GM21737 (cell line): ENCODE data around the gene EYS.

Experiments
- ATAC-seq: cut with Tn5 transposase; IDR thresholded peaks from one replicate; pipeline ENCODE4 v1.9.1; 2021; ENCODE audit warnings: mild to moderate bottlenecking, moderate library complexity; ENCODE audit not compliant: unreplicated experiment

Gene EYS

DNA sequence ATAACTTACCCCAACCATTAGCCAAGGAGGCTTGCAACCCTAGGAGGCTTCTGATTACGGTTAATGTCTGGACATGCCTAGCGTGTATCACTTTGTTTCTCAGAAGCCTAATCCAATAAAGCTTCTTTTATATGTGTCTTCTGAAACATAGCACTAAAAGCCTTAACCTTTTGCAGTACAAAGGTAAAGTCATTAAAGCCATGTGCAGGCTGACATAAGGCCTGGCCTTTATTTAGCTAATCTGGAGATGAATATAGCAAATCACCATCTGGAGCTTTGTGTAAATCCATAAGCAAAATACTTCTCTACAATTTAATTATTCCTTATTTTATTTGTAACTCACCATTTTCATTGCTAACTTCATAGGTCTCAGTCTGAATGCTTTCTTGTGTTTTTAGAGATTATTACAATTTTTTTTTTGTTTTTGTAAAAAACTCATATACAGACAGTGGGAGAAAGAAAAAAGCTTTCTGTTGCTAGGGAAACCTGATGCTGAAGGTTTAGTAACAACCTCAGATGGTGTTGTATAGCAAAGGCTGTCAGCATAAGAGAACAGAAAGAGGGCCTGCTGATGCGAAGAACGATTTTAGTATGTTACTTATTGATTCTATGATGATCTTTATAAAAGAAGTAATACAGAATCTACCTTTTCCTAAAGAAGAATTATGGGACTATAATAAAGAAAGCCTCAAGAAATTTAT is at the start of gene EYS:
TSS of gene EYS (minus strand) at position 101 of the 701 bp plus-strand sequence. CDS start 211,816 bp downstream, outside the sequence.
- ATAC-seq: no peak

DNA sequence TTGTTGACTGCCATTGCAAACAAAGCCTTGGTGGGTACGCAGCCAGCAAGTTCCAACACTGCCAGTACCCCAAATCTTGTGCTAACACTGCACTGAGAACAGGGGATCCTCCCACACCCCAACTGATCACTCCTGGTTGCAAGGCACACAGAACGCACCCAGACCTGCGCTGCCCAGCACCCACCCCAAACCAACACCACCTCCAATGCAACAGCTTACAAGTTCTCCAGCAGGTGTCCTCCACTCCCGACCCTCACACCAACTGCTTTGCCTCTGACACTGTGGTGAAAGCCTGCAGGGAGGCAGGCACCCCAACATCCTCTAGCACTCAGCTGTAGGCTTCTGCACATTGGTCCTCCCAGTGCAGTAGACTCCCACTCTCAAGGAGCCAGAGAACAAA is 39.3 kb upstream of the EYS start:
- no peak for ATAC-seq

- ATAC-seq: no peak
These were observed 38.6 kb upstream of the EYS start for GRCh38 chr6:65745614-65746013.

- no peak for ATAC-seq
These were observed 22.0 kb upstream of the EYS start for GRCh38 chr6:65728879-65729479.

GRCh38 chr6:65719101-65719500 is 12.1 kb upstream of the EYS start:
- ATAC-seq: no peak

DNA sequence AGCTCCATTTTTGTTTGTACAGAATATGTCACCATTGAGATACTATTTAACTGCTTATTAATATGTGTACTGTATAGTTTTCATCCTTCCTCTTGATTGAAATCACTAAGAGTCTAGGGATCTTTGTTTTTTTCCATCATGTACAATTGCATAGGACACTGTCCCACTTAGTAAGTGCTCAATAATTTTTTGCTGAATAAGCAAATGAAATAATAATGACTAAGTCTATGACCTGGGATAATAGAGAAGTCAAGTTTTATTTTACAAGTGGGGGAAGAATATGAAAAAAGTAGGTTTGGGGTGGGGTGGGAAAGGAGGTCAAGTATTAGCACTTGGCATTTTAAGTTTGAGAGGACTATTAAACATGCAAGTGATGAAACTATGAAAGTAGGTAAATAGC is 4.5 kb upstream of the EYS start:
- no peak for ATAC-seq

- no peak for ATAC-seq
These were observed 2.2 kb upstream of the EYS start for GRCh38 chr6:65709099-65709830.

DNA sequence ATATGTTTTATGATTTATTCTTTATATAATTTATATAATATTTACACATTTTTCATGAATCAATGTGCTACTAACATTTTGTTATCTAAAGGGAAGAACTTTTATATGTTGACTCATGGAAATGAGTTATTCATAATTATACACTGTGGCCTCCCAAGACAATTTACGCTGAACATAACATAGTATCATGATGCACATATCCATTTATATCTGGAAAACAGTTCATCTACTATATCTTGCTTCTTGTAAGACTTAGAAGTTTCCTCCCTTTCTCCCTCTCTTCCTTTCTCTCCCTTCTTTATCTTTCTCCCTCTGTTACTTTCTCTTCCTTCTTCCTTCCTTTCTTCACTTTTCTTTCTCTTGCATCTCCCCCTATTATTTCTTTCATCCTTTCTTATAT is 1.1 kb upstream of the EYS start:
- ATAC-seq: no peak

GRCh38 chr6:65706436-65706835 is 590 bp downstream of the EYS start:
- ATAC-seq: no peak

DNA sequence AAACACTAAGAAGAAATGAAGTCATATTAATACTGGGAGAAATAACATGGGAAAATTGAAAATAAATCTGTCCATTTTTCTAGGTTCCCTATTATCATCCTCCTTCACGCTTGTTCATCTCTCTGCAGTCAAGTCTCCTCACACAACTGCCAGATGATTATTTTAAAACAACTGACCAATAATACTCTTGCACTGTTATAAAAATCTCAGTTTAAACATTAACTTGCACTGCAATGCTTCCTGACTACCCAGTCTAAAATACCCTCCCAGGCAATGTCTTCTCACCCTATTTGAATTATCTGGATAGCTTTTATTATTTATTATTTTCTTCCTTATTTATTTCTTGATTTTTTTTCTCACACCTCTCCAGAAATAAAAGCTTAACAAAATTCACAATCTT is 5.7 kb downstream of the EYS start:
- ATAC-seq: no peak

DNA sequence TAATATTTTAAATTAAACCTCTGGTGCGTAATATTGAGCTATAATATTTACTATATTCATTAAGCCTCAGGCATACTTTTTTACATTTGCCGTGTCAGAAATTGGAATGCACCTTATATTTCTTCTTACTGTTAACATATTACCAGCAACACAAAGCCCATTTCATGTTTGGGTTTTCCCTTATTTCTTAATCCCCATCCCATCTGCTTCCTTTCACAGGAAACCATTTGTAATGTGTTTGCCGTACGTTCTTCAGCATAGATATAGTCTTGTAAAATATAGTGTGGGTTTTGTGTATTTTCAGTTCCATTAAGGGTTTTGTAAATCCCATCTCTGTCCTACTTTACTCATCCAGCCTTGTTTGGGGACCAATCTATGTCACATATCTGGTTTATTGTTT is 6.5 kb downstream of the EYS start:
- ATAC-seq: no peak

DNA sequence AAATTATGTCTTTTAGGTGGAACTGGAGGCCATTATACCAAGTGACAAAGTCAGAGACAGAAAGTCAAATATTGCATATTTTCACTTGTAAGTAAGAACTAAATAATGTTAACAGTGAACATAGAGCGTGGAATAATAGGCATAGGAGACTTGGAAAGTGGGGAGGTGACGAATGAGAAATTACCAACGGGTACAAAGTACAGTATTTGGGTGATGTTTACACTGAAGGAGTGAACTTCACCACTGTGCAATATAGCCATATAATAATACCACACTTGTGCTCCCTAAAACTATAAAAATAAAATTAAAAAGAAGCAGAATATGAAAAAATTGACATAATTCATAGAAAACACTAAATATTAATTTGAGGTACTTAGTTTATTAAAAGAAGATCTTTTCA is 14.9 kb downstream of the EYS start:
- no peak for ATAC-seq

GRCh38 chr6:65680232-65680631 is 26.8 kb downstream of the EYS start:
- ATAC-seq: no peak

- no peak for ATAC-seq
These were observed 35.1 kb downstream of the EYS start for GRCh38 chr6:65671922-65672321.

GRCh38 chr6:65667916-65668656 is 38.9 kb downstream of the EYS start:
- ATAC-seq: no peak

DNA sequence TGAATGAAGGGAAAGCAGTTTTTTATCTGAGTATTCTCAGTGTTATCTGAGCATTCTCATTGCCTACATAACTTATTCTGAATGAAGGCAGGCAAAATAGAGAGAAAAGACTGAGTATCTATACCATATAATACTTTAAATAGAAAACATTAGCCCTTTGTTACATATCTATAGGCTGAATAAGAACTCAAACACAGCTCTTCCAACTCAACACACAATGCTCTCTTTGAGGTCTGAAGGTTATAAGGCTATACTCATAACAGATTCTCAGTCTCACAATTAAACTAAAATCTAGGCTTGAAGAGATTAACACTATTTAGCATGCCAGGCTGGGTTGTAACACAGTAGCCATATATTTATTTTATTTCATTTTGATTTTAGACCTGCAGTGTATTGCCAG is 56.9 kb downstream of the EYS start:
- no peak for ATAC-seq

- no peak for ATAC-seq
These were observed 57.6 kb downstream of the EYS start for GRCh38 chr6:65649392-65649791.

GRCh38 chr6:65646544-65646943 is 60.5 kb downstream of the EYS start:
- no peak for ATAC-seq

- ATAC-seq: no peak
These were observed 64.2 kb downstream of the EYS start for GRCh38 chr6:65642776-65643175.

- ATAC-seq: no peak
These were observed 68.8 kb downstream of the EYS start for GRCh38 chr6:65638047-65638831.
